ENCODE measurements around the gene ALDH1A2. TPM values are rescaled to one million over a fixed set of nuclear protein-coding genes. Genes with fewer than 3 reads are reported as not detected.

The ALDH1A2 gene
- total and polyA plus RNA-seq, 7 donors: 1.2 to 12.5 (median 4.4) TPM

GRCh38 chr15:57993409-57994145 is 71.9 kb downstream of the ALDH1A2 start:
- H3K27ac ChIP-seq: peak overlapping the region in 3 of 4 donors; percentile 8 to 57 (median 56)
- WGBS, 2 donors: 72 to 79% methylated on average over 3 of the region's 3 CpGs
- no peaks in the 10 kb centered on the region for H3K36me3 ChIP-seq

GRCh38 chr15:57992761-57993355 is 72.7 kb downstream of the ALDH1A2 start:
- no peak for TF ChIP-seq EP300 (IDR thresholded peaks at IDR 0.05)
- no peak for TF ChIP-seq POLR2AphosphoS5 (IDR thresholded peaks at IDR 0.05)
- TF ChIP-seq CTCF (IDR thresholded peaks at IDR 0.05): no peak
- TF ChIP-seq POLR2A (IDR thresholded peaks at IDR 0.05): no peak
- Histone ChIP-seq H3K4me1 (peaks cover 0 to 20% (median 14%) of the 10 kb centered on the region in 4 donors), H3K4me3 (no peak overlapping the region), H3K27ac (no peak overlapping the region), H3K9me3 (no peaks in the 10 kb centered on the region), H3K27me3 (no peaks in the 10 kb centered on the region), H3K36me3 (no peaks in the 10 kb centered on the region)
- WGBS, 2 donors: 77 to 82% methylated on average over 6 of the region's 6 CpGs
- no peak for DNase-seq
- intact Hi-C loops (cut with DNase I): no loop called here

More at GRCh38 chr15:57993409-57994145, 71.9 kb downstream of the ALDH1A2 start:
- Histone ChIP-seq H3K9me3 (peaks cover 0 to 1% (median 0%) of the 10 kb centered on the region in 4 donors), H3K4me3 (no peak overlapping the region), H3K4me1 (peaks cover 0 to 20% (median 14%) of the 10 kb centered on the region in 4 donors), H3K27me3 (no peaks in the 10 kb centered on the region)
- intact Hi-C loops (cut with DNase I): no loop called here
- DNase-seq: no peak
- no peak for TF ChIP-seq CTCF (IDR thresholded peaks at IDR 0.05)
- no peak for TF ChIP-seq POLR2A (IDR thresholded peaks at IDR 0.05)
- TF ChIP-seq EP300 (IDR thresholded peaks at IDR 0.05): no peak
- no peak for TF ChIP-seq POLR2AphosphoS5 (IDR thresholded peaks at IDR 0.05)

GRCh38 chr15:57973534-57973933 is 92.0 kb downstream of the ALDH1A2 start:
- no peaks in the 10 kb centered on the region for H3K27me3 ChIP-seq
- intact Hi-C loops (cut with DNase I): no loop called here
- TF ChIP-seq POLR2A (IDR thresholded peaks at IDR 0.05) (no peak), CTCF (IDR thresholded peaks at IDR 0.05) (no peak), POLR2AphosphoS5 (IDR thresholded peaks at IDR 0.05) (no peak), EP300 (IDR thresholded peaks at IDR 0.05) (no peak)
- H3K27ac ChIP-seq: no peak overlapping the region
- DNase-seq: no peak
- no peaks in the 10 kb centered on the region for H3K9me3 ChIP-seq
- H3K36me3 ChIP-seq: no peaks in the 10 kb centered on the region
- H3K4me3 ChIP-seq: no peak overlapping the region
- H3K4me1 ChIP-seq: no peaks in the 10 kb centered on the region
- 84 to 85% methylated on average over 3 of the region's 3 CpGs for WGBS, 2 donors

- Histone ChIP-seq H3K4me1 (no peaks in the 10 kb centered on the region), H3K9me3 (no peaks in the 10 kb centered on the region), H3K36me3 (no peaks in the 10 kb centered on the region), H3K4me3 (no peak overlapping the region), H3K27ac (no peak overlapping the region), H3K27me3 (no peaks in the 10 kb centered on the region)
- DNase-seq: no peak
- no peak for TF ChIP-seq CTCF (IDR thresholded peaks at IDR 0.05)
- TF ChIP-seq POLR2AphosphoS5 (IDR thresholded peaks at IDR 0.05): no peak
- no peak for TF ChIP-seq EP300 (IDR thresholded peaks at IDR 0.05)
- TF ChIP-seq POLR2A (IDR thresholded peaks at IDR 0.05): no peak
- 71 to 73% methylated on average over 2 of the region's 2 CpGs for WGBS, 2 donors
- intact Hi-C loops (cut with DNase I): no loop called here
These were observed 92.6 kb downstream of the ALDH1A2 start for GRCh38 chr15:57972864-57973263.

Data from sigmoid colon (tissue), 7 donors.